Gastroesophageal sphincter (tissue), 3 donors: ENCODE results near the gene ZNF133.

Experiments used
- EP300 ChIP-seq: sonication (generic); formaldehyde crosslinking; IDR thresholded peaks from one replicate; pipeline ENCODE4 v1.6.1; 2017; ENCODE audit warnings: antibody characterized with exemption, mild to moderate bottlenecking
- POLR2A ChIP-seq, 2 donors: fragments of 450-650 bp; IDR thresholded peaks; one replicate each; pipeline ENCODE4 v1.6.1; 2017; ENCODE audit warnings: antibody characterized with exemption in 2 of 2, mild to moderate bottlenecking in 2 of 2, moderate library complexity in 1 of 2
- POLR2AphosphoS5 ChIP-seq: sonication (generic); formaldehyde crosslinking; IDR thresholded peaks from one replicate; pipeline ENCODE4 v1.6.1; 2017; ENCODE audit warnings: antibody characterized with exemption
- TF ChIP-seq, protein P1 (sequence below), 4 experiments: fragments of 200-600 bp in 2 of 4; fragments of 450-650 bp in 2 of 4; sonication (generic) in 1 of 4; IDR thresholded peaks; one replicate each; pipeline ENCODE4 v1.5.1; 2017 to 2019; ENCODE audit warnings: antibody characterized with exemption in 4 of 4, mild to moderate bottlenecking in 2 of 4, moderate library complexity in 2 of 4

DNA sequence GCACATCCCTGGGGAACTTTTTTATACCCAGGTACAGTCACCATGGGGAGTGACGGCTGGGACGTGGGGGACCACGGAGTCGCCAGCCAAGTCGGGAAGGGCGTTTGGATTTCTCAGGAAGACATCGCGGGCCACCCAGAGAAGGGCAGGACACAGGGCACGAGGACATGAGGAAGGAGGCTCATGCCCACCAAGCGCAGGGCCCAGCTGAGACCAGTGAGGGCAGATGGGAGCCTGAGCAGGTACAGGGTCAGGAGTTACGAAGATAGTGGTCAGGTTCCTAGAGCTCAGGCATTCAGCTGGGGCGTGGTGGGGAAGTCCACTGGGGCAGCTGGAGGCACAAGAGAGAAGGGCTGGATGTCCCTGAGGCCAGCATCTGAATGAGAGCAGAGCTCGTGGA lies 74.6 kb downstream of the ZNF133 start:
- TF ChIP-seq, protein P1, sequence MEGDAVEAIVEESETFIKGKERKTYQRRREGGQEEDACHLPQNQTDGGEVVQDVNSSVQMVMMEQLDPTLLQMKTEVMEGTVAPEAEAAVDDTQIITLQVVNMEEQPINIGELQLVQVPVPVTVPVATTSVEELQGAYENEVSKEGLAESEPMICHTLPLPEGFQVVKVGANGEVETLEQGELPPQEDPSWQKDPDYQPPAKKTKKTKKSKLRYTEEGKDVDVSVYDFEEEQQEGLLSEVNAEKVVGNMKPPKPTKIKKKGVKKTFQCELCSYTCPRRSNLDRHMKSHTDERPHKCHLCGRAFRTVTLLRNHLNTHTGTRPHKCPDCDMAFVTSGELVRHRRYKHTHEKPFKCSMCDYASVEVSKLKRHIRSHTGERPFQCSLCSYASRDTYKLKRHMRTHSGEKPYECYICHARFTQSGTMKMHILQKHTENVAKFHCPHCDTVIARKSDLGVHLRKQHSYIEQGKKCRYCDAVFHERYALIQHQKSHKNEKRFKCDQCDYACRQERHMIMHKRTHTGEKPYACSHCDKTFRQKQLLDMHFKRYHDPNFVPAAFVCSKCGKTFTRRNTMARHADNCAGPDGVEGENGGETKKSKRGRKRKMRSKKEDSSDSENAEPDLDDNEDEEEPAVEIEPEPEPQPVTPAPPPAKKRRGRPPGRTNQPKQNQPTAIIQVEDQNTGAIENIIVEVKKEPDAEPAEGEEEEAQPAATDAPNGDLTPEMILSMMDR (IDR thresholded peaks at IDR 0.05), result no peak
- TF ChIP-seq EP300 (no peak), POLR2AphosphoS5 (no peak), POLR2A (IDR thresholded peaks at IDR 0.05) (no peak)
